Head of caudate nucleus (tissue), 42 donors: ENCODE results near the gene GNB1L.
"Not testable (repeated sequence)": the region's sequence is repeated elsewhere in the genome, so short reads cannot be mapped to it uniquely, and the experiment has no call there.

ENCODE experiments used
- DNase-seq, 42 donors: peaks; one replicate each; pipeline versions ENCODE4 v3.0.0 to v3.0.0-alpha.2; 2020 to 2021; ENCODE audit warnings: mixed read lengths in 7 of 42
- intact Hi-C: fragments of 100-400 bp; cut with DNase I; formaldehyde crosslinking; loops from one replicate; pipeline ENCODE4 v1.15.0; 2022

GNB1L gene

DNA sequence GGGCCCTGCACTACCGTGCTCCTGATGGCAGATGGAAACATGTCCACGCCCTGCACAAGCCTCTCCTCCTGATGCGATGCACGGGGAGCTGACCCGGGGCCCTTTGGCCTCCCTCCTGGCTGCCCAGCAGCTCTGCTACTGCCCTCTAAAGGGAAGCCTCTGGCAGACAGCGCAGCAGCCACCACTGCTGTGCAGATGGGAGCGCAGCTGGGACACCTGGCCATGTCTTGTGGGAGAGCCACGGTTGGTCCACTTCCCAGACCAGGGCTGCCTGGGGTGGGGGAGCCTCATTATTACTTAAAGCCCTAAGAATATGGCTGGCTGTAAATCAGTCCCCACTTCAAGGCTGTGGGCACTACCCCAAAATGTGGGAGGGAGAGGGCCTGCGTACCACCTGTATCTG is 55.8 kb downstream of the GNB1L start:
- no peak for DNase-seq
- intact Hi-C loops = no loop called here

DNA sequence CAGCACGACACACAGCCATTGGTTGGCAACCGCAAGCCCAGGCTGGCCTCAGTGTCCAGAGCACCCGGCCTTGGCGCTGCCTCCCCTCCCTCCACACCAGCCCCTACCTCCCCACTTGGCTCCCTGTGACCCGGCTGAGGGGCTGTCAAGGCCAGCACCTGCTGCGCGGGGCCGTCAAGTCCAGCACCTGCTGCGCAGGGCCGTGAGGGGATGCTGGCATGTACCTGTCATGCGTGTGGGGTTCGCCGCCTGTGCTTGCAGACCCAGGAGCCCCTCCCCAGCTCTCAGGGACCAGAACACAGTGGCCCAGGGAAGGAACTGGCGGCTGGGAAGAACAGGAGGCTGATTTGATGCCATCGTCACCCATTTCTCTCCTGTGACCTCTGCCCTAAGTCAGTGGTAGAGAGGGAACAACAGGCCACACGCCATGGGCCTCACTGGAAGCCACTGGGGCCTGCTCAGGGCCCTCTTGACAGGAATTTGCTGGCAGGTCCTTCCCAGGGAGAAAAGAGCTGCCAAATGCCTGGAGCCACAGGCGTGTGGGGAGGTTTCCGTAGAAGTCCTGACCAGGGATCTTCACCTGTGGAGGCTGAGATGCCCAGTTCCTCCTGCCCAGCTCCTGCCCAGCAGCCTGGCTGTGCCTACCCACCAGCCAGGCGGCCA is 56.5 kb downstream of the GNB1L start:
- intact Hi-C loops = no loop called here
- no peak for DNase-seq

DNA sequence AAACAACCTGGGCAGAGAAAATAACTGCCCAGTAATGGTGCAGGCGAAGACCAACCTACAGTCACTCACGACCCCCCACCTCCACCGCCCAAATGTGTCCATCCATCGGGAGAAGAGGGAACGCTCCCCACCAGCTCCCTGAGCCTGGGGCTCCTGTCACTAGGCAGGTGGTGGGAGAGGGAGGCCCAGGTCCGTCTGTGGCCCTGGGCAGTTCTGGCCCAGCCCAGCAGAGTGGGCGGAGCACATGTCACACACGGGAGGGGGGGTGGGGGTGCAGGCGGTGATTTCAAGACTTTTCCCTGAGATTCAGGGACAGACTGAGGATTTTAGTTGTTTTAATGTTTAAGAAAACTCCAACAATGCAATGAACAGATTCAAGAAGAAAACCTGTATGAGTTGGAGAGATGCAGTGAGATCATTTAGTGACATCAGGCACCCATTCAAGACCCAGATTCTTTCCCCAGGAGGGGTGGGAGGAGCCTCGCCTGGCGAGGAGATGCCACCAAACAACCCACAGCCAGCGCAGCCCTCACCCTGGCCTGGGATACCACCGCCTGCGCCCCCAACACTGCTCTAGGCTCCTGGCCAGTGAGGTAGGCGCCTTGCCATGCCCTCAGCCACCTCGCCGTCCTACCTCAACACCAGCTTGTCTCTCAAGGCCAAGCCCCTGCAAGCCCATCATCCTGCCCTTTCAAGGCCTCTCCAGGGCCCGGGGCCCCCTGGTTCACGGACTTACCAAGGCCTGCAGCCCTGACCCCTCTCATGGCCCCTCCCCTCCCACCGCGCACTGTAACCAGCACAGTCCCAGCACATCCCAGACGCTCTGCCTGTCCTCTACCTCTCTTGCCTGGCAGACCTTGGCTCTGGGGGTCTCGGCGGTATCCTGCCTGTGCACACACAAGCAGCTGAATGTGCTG is 57.3 kb downstream of the GNB1L start:
- intact Hi-C loops = no loop called here
- no peak for DNase-seq

DNA sequence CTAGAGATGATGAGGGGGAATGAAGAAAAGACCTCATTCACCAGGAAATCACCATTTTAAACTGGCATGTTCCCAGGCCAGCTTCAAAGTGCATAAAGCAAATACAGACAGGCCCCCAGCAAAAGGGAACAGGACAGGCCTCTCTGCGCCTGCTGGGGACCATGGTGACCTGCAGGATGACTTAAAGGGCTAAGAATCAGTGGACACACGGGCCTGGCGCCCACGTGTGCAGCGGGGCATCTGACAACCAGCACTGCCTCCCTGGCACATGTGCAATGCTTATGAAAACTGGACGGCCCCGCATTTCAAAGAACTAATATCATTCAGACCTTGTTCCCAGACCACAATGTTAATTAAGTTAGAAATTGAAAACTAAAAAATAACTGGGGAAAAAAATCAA is 58.5 kb downstream of the GNB1L start:
- intact Hi-C loops = no loop called here
- no peak for DNase-seq

DNA sequence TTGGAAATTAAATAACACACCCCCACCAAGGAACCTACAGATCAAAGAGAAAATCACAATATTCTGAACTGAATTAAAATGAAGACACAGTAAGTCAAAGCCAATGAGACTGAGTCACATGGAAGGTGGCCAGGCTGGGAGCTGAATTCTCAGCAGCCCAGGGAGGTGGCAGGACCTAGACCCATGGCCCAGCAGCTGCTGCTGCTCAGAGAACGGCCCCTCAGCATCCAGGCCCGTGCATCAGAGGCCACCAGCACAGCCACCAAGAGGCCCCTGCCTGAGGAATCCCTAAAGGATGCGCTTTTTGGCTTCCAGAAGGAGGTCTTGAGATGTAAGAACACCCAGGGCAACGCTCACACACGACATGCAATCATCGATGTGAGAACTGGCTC is 59.1 kb downstream of the GNB1L start:
- peak in 14 of 42 donors; percentile 14 to 68 (median 36) for DNase-seq
- intact Hi-C loops = no loop called here

DNA sequence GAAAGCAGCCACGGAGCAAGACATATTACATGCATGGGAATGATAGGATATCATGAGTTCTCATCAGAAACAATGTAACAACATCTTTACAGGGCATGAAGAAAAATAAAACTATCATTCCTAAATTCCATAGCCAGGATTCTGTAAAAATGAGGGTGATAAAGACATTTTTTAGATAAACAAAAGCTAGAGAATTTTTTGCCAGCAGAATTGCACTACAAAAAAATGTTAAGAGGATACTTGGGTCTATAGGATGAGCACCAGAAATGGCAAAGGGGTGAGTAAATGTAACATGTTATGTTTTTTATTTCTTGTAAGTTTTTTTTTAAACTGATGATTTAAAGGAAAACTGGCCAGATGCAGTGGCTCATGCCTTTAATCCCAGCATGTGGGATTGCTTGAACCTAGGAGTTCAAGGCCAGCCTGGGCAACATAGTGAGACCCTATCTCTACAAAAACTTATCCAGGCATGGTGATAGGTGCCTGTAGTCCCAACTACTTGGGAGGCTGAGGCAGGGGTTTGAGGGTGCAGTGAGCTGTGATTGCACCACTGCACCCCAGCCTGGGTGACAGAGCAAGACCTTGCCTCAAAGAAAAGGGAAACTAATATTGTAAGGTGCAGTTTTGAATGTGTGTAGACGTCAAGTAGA is 60.9 kb downstream of the GNB1L start:
- DNase-seq = no peak
- intact Hi-C loops = no loop called here

DNA sequence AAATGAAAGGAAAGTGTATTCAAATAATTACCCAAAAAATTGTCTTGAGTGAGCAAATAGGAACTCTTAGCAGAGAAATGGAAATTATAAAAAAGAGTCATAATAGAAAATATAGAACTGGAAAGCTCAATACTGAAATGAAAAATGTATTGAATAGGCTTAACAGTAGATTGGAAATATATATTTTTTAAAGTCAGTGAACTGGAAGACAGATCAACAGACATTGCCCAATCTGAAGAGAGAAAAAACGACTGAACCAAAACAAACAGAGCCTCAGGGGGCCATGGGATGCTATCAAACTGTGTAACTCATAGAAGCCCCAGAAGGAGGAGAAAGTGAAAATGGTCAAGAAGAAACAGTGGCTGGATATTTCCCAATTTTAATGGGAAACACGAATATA is 61.5 kb downstream of the GNB1L start:
- DNase-seq = no peak
- intact Hi-C loops = no loop called here

DNA sequence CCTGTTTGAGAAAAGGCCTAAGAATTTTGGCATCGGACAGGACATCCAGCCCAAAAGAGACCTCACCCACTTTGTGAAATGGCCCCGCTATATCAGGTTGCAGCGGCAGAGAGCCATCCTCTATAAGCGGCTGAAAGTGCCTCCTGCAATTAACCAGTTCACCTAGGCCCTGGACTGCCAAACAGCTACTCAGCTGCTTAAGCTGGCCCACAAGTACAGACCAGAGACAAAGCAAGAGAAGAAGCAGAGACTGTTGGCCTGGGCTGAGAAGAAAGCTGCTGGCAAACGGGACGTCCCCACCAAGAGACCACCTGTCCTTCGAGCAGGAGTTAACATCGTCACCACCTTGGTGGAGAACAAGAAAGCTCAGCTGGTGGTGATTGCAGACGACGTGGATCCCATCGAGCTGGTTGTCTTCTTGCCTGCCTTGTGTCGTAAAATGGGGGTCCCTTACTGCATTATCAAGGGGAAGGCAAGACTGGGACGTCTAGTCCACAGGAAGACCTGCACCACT is 62.2 kb downstream of the GNB1L start:
- intact Hi-C loops, DNase-seq: not testable (repeated sequence)

DNA sequence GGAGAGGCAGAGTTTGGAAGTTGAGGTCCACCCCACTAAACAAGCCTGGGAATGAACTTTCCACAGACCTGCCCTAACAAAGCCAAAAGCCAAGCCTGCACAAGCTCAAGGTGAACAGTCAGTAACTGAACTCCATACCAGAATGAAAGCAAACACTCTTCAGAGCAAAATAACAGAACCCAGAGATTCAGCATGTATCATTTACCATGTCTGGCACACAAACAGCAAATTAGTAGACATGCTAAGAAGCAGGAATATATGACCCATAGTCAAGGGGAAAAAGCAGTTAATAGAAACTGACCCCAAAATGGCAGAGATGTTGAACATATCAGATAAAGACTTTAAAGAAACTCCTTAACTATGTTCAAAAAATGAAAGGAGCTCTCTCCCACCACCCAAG is 62.8 kb downstream of the GNB1L start:
- intact Hi-C loops = no loop called here
- DNase-seq = no peak

DNA sequence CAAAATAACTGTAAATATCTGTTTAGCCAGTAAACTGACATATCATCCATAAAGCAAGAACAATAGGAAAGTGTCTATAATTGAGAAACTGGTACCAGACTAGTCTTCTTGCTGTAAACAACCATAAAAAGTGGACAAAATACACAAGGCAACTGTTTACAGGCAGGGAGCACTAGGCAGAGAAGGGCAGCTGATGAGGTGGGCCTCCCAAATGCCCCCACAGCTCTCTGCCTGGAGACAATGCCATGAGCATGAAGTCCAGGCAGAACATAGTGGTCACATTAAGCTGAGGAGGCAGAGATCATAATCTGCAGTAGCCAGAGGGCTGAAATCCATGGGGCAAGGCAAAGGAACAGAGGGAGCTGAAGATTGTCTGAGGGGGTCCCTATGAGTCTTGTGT is 63.4 kb downstream of the GNB1L start:
- intact Hi-C loops = no loop called here
- DNase-seq = no peak

DNA sequence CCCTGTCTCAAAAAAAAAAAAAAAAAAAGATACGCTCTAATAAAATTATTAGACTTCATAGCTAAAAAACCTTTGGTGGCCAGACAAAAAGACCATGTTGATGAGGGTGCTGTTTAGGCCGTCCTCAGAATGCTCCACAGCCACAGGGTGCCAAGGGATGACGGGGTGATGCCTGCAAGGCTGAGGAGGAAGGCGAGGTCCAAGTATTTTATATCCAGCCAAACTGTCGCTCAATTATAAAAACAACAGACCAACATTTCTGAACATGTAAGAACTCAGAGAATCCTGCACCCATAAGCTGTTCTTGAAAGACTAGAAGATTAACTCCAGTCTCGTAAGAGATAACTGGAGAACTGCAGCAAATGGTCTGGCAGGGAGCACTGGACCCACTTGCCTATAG is 64.8 kb downstream of the GNB1L start:
- no peak for DNase-seq
- intact Hi-C loops = no loop called here

DNA sequence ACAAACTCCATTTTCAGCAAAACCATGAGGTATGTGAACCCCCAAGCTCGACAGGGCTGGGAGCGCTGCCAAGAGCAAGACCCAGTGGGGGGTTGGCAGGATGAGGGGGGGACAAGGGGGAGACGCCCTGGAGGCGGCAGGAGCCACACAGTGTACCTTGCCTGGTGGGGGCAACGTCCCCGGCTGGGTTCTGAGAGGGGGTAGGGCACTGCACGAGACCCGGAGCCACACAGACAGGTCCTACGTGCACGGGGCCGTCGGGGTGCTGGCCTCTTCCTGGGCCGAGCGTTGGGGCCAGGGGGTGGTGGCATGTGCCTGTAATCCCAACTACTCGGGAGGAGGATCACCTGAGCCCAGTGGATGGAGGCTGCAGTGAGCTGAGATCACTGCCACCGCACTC is 65.3 kb downstream of the GNB1L start:
- intact Hi-C loops = no loop called here
- DNase-seq = no peak

DNA sequence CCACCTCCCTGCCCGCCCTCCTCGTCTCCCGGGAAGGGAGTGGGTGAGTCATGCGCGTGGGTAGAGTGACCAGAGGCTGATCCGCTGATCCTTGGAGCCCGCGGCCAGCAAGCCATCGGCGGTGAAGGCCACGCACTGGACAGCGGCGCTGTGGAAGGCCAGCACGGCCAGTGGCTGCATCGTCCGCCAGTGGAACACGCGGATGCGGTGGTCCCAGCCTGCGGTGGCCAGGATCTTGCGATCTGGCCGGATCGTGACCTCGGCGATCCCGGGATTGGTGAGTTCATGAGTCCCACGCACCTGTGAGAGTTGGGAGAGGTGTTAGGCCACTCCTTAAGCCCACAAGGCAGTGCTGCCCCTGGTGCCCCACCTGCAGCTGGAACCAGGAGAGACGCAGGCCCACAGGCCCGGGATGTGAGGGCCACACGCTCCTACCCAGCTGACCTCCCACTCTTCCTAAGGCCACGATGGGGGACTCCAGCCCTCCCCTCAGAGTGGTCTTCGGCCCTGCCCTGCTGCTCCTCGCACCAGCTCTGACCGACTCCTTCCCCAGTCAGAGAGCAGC is 65.9 kb downstream of the GNB1L start:
- DNase-seq = no peak
- intact Hi-C loops = no loop called here

DNA sequence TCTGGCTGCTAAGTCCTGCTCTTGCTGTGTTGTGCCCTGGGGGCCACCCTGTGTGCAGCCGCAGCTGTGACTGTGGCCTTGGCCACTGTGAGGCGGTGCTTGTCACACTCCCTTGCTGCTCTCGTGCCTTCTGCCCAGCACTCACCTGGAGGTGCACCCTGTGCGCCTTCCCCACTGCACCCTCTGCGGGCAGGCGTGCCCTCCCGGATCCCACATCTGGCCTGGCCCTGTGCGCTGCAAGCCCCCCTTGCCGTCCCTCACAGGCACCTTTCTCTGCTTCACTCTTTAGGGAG is 66.9 kb downstream of the GNB1L start:
- intact Hi-C loops = no loop called here
- DNase-seq = no peak

DNA sequence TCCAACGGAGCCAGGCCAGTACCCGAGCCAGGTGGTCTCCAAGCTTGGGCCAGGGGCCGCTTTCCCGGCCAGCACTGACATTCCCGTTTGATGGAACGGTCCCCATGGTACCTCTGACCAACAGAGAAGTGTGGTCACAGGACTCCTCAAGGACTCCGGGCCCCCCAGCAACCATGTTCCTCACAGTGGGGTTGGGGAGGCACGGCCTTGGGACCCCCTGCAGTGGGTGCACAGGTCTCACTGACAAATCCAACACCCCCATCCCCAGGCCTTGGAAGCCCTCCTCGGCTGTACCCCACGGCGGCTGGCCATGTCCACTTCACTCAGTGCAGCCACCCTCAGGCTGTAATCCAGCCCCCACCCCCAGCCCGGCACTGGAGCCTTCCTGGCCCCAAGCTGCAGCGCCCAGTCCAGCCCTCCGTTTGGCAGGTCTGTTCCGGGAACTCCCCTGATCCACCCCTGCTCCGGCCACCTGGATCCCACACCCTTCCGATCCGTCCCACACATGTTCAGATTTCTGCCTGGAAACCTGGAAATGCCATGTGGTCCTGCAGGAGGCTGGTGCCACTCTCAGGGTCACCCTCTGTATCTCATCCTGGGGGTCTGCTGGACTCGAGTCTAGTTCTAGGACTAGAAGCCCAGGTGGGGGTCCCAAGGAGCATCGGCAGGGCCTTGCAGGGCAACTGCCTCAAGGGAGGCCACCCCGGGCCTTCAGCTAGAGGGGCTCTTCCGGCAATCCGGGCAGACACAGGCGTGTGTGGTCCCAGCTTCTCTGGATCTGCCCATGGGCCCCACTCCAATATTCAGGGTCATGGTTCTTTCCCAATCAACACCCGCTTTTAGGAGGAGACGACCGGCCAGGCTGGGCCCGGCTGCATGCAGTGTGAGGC is 67.5 kb downstream of the GNB1L start:
- DNase-seq = no peak
- intact Hi-C loops = no loop called here

DNA sequence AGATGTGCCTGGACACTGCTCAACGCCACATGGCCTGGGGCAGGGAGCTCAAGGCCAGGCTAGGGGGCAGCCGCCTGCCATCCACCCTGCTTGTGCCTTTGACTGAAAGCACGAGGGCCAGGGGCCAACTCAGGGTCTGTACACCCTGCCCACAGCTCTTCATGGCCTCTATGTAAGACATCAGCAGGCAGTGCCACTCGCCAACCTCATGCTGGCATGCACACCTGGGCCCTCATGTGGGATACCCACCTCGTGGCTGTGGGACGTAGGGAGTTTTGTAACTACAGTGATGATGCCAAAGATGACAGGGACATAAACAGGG is 68.4 kb downstream of the GNB1L start:
- DNase-seq = no peak
- intact Hi-C loops = no loop called here

DNA sequence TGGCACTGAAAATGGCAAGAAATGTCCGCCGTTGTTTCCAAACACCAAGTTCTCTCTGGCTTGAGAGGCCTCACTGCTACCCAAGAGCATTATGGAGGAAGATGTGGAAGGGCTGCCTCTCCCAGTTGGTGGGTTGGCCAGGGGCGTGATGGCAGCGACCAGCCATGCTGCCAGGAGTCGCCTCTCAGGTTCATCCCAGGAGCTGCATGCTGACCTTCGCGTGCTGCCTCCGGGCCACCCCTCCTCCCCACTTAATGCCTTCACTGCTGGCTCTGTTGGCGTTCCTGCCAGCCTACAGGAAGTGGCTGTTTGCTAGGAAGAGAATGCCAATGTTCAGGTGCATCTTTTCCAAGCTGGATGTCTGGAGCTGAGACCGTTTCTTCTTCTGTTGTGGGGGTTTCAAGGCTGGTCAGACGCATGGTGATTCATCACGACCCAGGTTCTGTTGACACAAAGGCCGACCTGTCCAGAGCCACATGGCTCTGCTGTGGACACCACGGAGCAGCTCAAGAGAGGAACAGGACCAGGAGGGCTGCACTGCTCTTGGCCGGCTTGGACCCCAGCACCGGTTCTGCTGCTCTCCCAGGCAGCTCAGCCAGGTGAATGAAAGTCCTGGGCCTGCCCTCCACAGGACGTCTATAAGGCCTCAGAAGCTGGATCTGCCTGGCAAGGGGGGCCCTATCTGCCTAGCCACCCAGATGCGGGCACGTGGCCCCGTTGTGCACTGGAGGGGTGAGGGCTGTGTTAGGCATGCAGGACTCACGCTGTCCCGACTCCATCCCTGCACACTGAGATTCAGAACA is 69.0 kb downstream of the GNB1L start:
- intact Hi-C loops = no loop called here
- no peak for DNase-seq

DNA sequence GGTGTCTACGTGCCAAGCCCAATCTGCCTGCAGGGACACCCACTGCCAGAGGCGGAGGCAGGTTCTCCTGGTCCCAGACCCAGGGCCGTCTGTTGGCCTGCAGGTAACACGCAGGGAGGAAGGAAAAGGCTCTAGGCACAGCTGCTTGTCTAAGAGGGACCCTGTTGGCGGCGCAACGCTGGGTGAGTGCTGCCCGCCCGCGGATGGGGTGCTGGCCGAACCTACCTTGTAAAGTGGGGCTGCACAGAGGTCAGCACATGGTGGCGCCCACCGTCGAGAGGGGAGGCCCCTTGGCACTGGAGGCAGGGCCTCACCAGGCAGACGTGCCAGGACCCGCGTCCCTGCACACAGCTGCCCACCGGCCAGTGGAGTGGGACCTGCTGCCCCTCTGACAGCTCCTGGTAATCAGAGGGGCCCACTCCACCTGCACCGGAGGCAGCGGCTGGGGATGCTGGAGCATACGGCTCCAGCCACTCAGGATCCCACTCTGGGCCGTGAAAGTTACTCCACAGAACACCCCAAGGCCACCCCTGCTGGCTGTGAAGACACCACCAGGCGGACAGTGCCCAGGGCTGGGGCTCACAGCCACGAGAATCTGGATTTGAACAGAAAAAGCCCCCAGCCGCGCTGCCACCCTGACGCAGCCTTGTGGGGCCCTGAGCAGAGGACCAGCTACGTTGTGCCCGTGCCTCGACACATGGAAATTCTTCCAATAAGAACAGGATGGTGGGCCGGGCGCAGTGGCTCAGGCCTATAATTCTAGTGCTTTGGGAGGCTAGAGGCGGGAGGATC is 70.1 kb downstream of the GNB1L start:
- intact Hi-C loops = no loop called here
- DNase-seq = no peak
